ENCODE results near the gene CDH4.

GRCh38 chr20:61594198-61594597, 342.1 kb downstream of the CDH4 start:
- TF ChIP-seq, protein P1, sequence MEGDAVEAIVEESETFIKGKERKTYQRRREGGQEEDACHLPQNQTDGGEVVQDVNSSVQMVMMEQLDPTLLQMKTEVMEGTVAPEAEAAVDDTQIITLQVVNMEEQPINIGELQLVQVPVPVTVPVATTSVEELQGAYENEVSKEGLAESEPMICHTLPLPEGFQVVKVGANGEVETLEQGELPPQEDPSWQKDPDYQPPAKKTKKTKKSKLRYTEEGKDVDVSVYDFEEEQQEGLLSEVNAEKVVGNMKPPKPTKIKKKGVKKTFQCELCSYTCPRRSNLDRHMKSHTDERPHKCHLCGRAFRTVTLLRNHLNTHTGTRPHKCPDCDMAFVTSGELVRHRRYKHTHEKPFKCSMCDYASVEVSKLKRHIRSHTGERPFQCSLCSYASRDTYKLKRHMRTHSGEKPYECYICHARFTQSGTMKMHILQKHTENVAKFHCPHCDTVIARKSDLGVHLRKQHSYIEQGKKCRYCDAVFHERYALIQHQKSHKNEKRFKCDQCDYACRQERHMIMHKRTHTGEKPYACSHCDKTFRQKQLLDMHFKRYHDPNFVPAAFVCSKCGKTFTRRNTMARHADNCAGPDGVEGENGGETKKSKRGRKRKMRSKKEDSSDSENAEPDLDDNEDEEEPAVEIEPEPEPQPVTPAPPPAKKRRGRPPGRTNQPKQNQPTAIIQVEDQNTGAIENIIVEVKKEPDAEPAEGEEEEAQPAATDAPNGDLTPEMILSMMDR (IDR thresholded peaks at IDR 0.05; ENCODE audit: insufficient read depth, low read length) = no peak
- no peak for TF ChIP-seq POLR2AphosphoS5 (IDR thresholded peaks at IDR 0.05; ENCODE audit: low read depth)
- no peak for TF ChIP-seq REST (IDR thresholded peaks at IDR 0.05; ENCODE audit: insufficient replicate concordance, low read depth)
- no peak for TF ChIP-seq GABPA (IDR thresholded peaks at IDR 0.05; ENCODE audit: low read depth)
